GM18858 (cell line): ENCODE results near the gene OSBPL7.
"Not testable (repeated sequence)": the region's sequence is repeated elsewhere in the genome, so short reads cannot be mapped to it uniquely, and the experiment has no call there.

ENCODE experiments used
- ATAC-seq: cut with Tn5 transposase; IDR thresholded peaks from one replicate; pipeline ENCODE4 v1.9.1; 2021; ENCODE audit not compliant: unreplicated experiment

The OSBPL7 gene

DNA sequence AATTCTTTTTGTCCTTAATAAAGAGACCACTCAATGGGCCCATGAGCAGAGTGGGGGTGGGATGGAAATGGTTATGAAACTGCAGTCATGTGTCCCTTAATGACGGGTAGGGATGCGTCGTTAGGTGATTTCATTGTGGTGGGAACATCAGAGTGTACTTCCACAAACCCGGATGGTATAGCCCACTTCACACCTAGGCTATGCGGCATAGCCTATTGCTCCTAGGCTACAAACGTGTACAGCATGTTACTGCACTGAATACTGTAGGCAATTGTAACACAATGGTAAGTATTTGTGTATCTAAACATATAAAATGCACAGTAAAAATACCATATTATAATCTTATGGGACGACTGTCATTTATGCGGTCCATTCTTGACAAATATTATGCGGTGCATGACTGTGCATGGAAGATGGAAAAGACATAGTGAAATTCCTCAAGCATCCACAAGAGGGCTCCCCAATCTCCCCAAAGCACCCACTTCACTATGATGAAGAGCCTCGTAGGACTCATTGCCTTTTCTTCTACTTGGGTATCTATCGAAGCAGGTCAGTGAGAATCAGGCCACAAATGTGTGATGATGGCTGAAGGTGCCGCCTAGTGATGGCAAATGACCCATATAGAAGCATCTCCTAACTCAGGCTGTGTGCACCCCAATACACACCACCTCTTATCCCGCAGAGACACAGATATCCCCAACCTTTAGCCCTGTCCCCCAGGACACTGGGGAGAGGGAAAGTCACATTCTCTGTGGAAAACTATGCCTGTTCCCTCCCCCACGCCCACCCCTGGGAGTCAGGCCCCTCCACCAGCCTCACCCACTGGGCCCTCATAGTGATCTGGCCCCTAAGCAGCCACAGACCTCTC, 45.0 kb downstream of the OSBPL7 start:
- no peak for ATAC-seq

- no peak for ATAC-seq
Measured at GRCh38 chr17:47774987-47775580, 46.5 kb downstream of the OSBPL7 start.

DNA sequence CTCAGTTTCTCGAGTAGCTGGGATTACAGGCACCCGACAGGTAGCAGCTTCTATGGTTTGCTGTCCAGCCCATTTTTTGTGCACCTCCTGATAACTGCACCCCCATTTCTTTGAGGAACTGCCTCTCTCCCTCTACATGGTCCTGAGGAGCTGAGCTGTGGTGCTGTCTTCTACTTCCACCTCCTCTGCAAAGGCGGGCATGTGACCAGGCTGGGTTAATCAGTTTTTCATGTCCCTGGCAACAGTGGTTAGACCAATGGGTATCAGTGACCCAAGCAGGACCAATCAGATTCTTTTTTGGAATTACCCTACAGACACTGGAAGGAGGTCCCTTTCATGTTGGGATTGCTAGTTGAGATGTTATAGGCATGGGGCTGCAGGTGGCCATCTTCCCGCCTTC, 47.3 kb downstream of the OSBPL7 start:
- no peak for ATAC-seq

DNA sequence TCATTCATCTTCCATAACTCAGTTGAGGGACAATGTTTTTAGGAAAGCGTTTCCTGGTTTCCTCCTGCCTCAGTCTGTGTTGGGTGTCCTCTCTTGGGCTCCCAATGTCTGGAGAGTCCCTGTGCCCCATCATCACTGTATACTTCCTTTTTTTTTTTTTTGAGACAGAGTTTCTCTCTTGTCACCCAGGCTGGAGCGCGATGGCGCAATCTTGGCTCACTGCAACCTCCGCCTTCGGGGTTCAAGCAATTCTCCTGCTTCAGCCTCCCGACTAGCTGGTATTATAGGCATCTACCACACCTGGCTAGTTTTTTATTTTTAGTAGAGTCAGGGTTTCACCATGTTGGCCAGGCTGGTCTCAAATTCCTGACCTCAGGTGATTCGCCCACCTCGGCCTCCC, 47.9 kb downstream of the OSBPL7 start:
- not testable (repeated sequence) for ATAC-seq

- no peak for ATAC-seq
Measured at GRCh38 chr17:47763913-47764582, 57.5 kb downstream of the OSBPL7 start.

- no peak for ATAC-seq
Measured at GRCh38 chr17:47762728-47763127, 58.9 kb downstream of the OSBPL7 start.

- no peak for ATAC-seq
Measured at GRCh38 chr17:47760409-47761140, 61.0 kb downstream of the OSBPL7 start.

- ATAC-seq = no peak
Measured at GRCh38 chr17:47757386-47757785, 64.2 kb downstream of the OSBPL7 start.
